Nephron progenitor cell (in vitro differentiated cells): ENCODE results near the gene TRPV5.

ENCODE experiments used
- DNase-seq: peaks from one replicate; pipeline ENCODE4 v3.0.0; 2021
- H3K27ac Mint-ChIP-seq: 2 replicates; pipeline ENCODE4 v1.8.0; 2021; ENCODE audit warnings: mild to moderate bottlenecking, moderate library complexity, mixed read lengths
- H3K27me3 Mint-ChIP-seq: 2 replicates; pipeline ENCODE4 v1.8.0; 2021; ENCODE audit warnings: mild to moderate bottlenecking, low read depth, mixed read lengths; ENCODE audit not compliant: poor library complexity
- H3K36me3 Mint-ChIP-seq: 2 replicates; pipeline ENCODE4 v1.8.0; 2021; ENCODE audit warnings: low read depth, mixed read lengths
- H3K4me1 Mint-ChIP-seq: 2 replicates; pipeline ENCODE4 v1.8.0; 2021; ENCODE audit warnings: mixed read lengths
- H3K4me3 Mint-ChIP-seq: 2 replicates; pipeline ENCODE4 v1.8.0; 2021; ENCODE audit warnings: mild to moderate bottlenecking, moderate library complexity, mixed read lengths
- H3K9me3 Mint-ChIP-seq: 2 replicates; pipeline ENCODE4 v1.8.0; 2021; ENCODE audit warnings: mild to moderate bottlenecking, moderate library complexity, mixed read lengths
- TF ChIP-seq, protein P1 (sequence below): fragments of 200-600 bp; sonication (generic); IDR thresholded peaks from 2 replicates; pipeline ENCODE4 v1.5.0; 2021; ENCODE audit warnings: antibody characterized with exemption

TRPV5 gene

DNA sequence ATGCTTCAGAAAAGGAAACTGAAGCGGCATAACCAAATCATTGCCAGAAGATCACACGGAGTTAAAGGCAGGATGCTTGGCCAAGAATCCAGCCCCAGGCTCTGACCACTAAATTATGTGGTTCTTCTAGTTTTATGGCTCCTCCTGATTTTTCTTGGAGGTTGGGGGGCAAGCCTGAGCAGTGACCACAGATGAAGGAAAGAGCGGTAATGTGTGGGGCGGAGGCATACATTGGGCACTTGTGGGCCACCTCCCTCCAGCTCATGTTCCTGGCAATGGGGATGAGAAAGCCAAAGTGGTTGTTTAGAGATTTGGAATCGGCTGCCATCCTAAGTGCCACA lies 51.2 kb downstream of the TRPV5 start:
- TF ChIP-seq, protein P1, sequence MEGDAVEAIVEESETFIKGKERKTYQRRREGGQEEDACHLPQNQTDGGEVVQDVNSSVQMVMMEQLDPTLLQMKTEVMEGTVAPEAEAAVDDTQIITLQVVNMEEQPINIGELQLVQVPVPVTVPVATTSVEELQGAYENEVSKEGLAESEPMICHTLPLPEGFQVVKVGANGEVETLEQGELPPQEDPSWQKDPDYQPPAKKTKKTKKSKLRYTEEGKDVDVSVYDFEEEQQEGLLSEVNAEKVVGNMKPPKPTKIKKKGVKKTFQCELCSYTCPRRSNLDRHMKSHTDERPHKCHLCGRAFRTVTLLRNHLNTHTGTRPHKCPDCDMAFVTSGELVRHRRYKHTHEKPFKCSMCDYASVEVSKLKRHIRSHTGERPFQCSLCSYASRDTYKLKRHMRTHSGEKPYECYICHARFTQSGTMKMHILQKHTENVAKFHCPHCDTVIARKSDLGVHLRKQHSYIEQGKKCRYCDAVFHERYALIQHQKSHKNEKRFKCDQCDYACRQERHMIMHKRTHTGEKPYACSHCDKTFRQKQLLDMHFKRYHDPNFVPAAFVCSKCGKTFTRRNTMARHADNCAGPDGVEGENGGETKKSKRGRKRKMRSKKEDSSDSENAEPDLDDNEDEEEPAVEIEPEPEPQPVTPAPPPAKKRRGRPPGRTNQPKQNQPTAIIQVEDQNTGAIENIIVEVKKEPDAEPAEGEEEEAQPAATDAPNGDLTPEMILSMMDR: no peak
- H3K27me3 Mint-ChIP-seq: peaks cover 35% of the 10 kb centered on the region
- H3K36me3 Mint-ChIP-seq: peaks cover 9% of the 10 kb centered on the region
- DNase-seq: no peak
- no peak overlapping the region for H3K4me3 Mint-ChIP-seq
- H3K9me3 Mint-ChIP-seq: no peaks in the 10 kb centered on the region
- H3K4me1 Mint-ChIP-seq: peaks cover 60% of the 10 kb centered on the region
- no peak overlapping the region for H3K27ac Mint-ChIP-seq

DNA sequence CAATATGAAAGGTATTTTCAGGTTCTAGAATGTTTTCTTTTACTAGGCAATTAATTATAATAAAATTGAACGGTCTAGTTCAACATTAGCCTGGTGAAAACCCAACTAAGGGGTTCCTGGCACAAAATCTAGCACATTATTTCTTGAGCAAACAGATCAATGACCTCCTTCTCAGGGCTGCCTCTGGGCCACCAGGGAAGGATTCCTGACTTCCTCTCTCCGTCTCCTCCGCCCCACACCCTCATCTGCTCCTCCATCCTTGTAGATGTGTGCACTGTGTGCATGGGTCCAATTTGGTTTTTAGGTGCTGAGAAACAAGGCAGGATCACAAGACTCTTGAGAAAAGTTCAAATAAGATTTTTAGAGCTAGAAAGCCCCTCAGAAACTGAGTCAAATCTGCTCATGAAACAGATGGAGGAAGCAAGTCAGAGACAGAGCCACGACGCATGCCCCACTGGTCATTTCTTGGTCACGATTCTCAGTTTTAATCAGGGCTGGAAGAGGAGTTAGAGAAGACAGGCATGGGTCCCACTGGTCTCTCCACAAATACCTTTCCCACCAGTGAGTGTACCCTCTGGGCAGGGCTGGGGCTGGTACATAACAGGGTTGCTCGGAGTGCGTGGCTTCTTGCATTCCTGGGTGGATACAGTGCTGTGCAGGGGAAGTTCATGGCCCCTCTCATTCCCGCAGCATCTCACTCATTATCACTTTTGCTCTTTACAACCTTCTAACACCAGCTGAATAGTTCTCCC lies 51.8 kb downstream of the TRPV5 start:
- peaks cover 55% of the 10 kb centered on the region for H3K4me1 Mint-ChIP-seq
- H3K9me3 Mint-ChIP-seq: no peaks in the 10 kb centered on the region
- TF ChIP-seq, protein P1: no peak
- DNase-seq: no peak
- peaks cover 9% of the 10 kb centered on the region for H3K36me3 Mint-ChIP-seq
- H3K27me3 Mint-ChIP-seq: peaks cover 35% of the 10 kb centered on the region
- H3K27ac Mint-ChIP-seq: peak overlapping the region; percentile 6
- peak overlapping the region; percentile 39 for H3K4me3 Mint-ChIP-seq

DNA sequence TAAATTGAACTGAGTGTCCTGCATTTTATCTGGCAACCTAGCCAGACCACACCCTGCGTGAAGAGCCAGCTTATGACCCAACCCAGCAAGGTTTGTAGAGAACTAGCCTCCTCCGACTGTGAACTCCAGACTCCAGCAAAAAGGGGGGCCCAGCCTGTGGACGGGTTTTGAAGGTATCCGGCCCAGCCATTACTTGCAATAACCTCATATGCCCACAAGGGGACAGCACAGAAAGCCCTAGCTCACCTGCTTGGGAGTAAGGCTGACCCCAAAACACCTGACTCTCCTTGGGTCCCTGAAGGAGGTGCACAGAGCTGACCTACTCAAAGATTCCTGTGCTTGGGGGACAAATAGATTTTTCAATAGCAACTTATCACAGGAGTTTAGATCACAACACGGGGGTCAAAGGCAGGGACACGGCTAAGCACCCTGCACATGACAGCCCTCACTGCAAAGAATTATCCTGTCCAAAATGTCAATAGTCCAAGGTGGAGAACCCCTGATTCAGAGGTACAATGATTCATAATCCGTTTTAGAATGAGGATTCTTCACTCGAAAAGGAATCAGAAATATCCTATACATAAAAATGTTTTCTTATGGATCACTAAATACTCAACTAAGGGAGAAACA lies 52.6 kb downstream of the TRPV5 start:
- Mint-ChIP-seq H3K27me3 (peaks cover 38% of the 10 kb centered on the region), H3K36me3 (peaks cover 12% of the 10 kb centered on the region), H3K27ac (no peak overlapping the region), H3K9me3 (no peaks in the 10 kb centered on the region), H3K4me3 (no peak overlapping the region), H3K4me1 (peaks cover 49% of the 10 kb centered on the region)
- TF ChIP-seq, protein P1: peak; percentile 78
- DNase-seq: peak; percentile 48

DNA sequence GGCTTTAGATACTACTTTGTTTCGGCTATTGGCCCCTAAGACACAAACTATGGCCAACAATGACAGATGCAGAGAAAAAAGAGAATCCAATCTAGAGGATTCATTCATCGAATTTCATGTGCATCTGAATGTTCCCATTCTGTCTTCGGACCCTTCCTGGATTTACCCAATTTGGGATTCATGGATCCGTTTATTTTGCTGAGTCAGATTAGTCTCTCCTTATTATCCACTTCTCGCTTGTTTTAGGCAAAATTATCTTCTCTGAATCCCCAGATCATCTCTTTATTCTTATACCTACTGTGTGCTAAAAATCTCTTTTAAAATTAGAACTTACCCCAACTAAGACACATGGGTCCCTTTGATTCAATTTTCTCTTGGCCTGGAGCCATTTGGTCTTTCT lies 54.5 kb downstream of the TRPV5 start:
- no peaks in the 10 kb centered on the region for H3K9me3 Mint-ChIP-seq
- H3K4me1 Mint-ChIP-seq: peaks cover 30% of the 10 kb centered on the region
- peaks cover 32% of the 10 kb centered on the region for H3K36me3 Mint-ChIP-seq
- DNase-seq: no peak
- H3K27ac Mint-ChIP-seq: no peak overlapping the region
- no peak overlapping the region for H3K4me3 Mint-ChIP-seq
- peaks cover 39% of the 10 kb centered on the region for H3K27me3 Mint-ChIP-seq
- TF ChIP-seq, protein P1: no peak

DNA sequence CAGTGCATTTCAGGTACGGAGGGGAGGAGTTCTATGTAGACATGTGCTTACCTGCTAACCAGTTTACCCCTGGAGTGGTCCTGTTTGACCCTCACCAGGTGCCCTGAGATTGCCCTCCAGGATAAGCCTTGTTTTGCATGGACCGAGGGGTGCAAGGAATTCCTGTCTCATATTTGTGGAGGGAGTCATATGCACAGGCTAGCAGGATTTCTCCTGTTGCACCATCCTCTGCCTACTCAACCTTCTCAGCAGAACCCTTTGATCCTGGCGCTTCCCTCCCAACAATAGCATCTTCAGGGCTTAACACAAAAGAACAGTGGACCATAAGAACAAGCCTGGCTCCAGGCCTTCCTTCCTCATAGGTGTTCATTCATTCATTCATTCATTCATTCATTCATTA lies 55.2 kb downstream of the TRPV5 start:
- TF ChIP-seq, protein P1: no peak
- Mint-ChIP-seq H3K27ac (no peak overlapping the region), H3K4me3 (no peak overlapping the region), H3K27me3 (peaks cover 31% of the 10 kb centered on the region), H3K4me1 (peaks cover 23% of the 10 kb centered on the region), H3K9me3 (no peaks in the 10 kb centered on the region), H3K36me3 (peaks cover 39% of the 10 kb centered on the region)
- no peak for DNase-seq
